Glomerular visceral epithelial cell (primary cell): ENCODE measurements around the gene HBZ.
"Not testable (repeated sequence)": the region's sequence is repeated elsewhere in the genome, so short reads cannot be mapped to it uniquely, and the experiment has no call there.

Source experiments
- DNase-seq: peaks from one replicate; pipeline ENCODE4 v3.0.0-alpha.2; 2016; ENCODE audit errors: extremely low spot score

The HBZ gene

GRCh38 chr16:164827-165538 lies 12.5 kb downstream of the HBZ start:
- no peak for DNase-seq

- no peak for DNase-seq
Measured at GRCh38 chr16:165539-166374, 13.3 kb downstream of the HBZ start, which contains the start of gene HBM. Gene HBM (plus strand): TSS chr16:165978. CDS start chr16:165998, 20 bp downstream.

GRCh38 chr16:166375-167121 lies 14.1 kb downstream of the HBZ start:
- DNase-seq: no peak

- DNase-seq: no peak
Measured at GRCh38 chr16:167122-167690, 14.8 kb downstream of the HBZ start.

GRCh38 chr16:168424-168823 lies 16.0 kb downstream of the HBZ start:
- DNase-seq: no peak

GRCh38 chr16:169014-169413 lies 16.6 kb downstream of the HBZ start:
- DNase-seq: no peak

GRCh38 chr16:170088-170507 lies 17.7 kb downstream of the HBZ start:
- DNase-seq: not testable (repeated sequence)

GRCh38 chr16:170788-171187 lies 18.3 kb downstream of the HBZ start:
- DNase-seq: no peak

GRCh38 chr16:172374-172941 lies 20.0 kb downstream of the HBZ start, which contains the start of gene HBA2:
Gene HBA2 (plus strand): TSS chr16:172876. CDS start chr16:172913, 37 bp downstream.
- DNase-seq: not testable (repeated sequence)

GRCh38 chr16:173211-173854 lies 20.9 kb downstream of the HBZ start:
- DNase-seq: not testable (repeated sequence)

- DNase-seq: not testable (repeated sequence)
Measured at GRCh38 chr16:173928-174769, 21.7 kb downstream of the HBZ start.

GRCh38 chr16:175011-175949 lies 22.8 kb downstream of the HBZ start:
- DNase-seq: no peak

- not testable (repeated sequence) for DNase-seq
Measured at GRCh38 chr16:176006-176405, 23.6 kb downstream of the HBZ start.

- DNase-seq: not testable (repeated sequence)
Measured at GRCh38 chr16:176477-177382, 24.3 kb downstream of the HBZ start, which contains the start of gene HBA1. Gene HBA1 (plus strand): TSS chr16:176680. CDS start chr16:176717, 37 bp downstream.

GRCh38 chr16:177394-177822 lies 25.0 kb downstream of the HBZ start:
- DNase-seq: no peak

- DNase-seq: no peak
Measured at GRCh38 chr16:177981-178667, 25.7 kb downstream of the HBZ start.

- DNase-seq: no peak
Measured at GRCh38 chr16:178668-179015, 26.2 kb downstream of the HBZ start.
